SIG-M5 (cell line): Measurements from ENCODE around the gene THSD7B.

Source experiments
- DNase-seq: peaks from one replicate; lab custom pipeline; 2025; lab: John Stamatoyannopoulos, UW

Gene THSD7B

DNA sequence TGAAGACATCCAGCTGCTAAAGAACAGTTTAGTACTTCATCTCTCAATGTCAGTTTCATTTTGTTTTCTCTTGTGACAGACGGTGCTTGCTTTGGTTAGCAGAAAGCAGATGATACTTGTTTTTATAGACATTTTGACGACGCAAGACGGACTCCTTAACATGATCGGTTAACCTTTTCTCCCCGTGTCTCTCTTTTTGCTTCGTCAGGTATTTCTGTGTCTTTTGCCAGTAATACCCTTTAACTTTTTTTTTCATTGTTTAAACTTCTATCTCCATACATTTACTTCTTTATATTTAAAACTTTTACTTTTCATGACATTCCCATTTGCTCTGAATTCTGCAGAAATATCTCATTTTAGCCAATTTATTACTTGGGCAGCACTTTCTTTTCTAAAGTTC, 57.9 kb downstream of the THSD7B start:
- no peak for DNase-seq

DNA sequence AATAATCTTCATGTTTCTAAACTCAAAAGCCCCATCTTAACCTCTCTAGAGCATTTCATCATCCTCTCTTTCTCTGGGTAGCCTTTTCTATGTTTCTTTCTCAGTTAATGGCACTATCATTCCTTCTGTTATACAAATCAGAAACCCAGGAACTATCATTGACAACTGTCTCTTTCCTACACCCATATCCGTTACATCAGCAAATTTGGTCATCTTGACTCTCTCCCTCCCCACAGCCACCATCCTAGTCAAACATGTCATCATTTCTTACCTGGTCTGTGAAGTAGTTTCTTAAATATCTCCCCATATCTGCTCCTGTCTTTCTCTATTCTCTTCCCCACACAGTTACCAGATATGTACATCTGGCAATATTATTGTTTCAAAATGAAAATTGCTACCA, 62.8 kb downstream of the THSD7B start:
- no peak for DNase-seq

DNA sequence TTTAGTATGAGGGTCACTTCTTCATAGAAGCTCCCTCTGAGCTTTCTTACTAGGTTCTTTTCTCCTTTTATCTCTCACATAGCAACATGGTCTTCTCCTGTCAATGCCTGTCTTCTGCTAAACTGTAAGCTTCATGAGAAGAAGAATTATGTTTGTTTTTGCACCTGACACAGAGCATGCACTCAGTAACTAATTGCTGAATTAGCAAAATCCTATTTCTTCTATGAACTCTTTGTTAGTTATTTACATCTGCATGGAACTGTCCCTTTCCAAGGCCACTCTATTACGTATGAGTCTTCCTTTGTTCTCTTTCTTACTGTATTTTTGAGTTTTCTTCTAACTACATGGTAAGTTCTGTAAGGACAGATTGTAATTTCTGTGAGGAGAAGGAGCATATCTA, 63.4 kb downstream of the THSD7B start:
- no peak for DNase-seq

DNA sequence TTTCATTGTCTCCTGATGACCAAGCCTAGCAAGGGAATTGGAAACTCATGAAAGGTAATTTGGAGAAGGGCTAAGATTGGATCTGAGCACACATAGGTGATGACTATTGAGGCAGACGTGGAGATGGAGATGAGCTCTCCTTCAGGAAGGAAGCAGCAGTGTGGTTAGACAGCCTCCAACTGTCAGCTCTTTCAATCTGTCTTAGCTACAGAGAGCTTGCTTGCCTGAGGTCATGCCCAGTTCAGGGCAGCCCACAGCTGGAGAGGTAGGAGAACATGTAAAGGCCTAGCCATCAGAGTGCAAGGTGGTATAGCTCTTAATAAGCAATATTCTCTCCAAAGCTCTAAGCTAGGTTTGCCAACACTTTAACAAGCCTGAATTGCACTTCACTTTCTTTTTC, 79.2 kb downstream of the THSD7B start:
- DNase-seq: no peak

DNA sequence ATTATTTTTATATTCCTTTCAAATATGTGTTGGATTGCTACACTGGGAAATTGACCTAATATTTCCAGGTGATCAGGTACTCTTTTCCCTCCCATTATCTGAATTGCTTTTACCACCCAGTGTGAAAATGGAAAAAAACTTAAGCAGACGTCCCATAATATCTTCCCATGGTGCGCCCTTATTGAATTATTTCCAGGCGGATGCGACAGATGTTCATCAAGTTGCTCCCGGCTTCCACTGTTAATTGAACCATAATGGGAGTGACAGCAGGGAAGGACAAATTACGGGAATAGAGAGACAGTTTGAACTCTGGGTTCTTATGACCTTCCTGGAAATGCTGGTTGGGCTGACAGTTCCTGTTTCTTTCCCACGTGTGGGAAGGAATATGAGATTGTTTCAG, 93.3 kb downstream of the THSD7B start:
- DNase-seq: no peak

DNA sequence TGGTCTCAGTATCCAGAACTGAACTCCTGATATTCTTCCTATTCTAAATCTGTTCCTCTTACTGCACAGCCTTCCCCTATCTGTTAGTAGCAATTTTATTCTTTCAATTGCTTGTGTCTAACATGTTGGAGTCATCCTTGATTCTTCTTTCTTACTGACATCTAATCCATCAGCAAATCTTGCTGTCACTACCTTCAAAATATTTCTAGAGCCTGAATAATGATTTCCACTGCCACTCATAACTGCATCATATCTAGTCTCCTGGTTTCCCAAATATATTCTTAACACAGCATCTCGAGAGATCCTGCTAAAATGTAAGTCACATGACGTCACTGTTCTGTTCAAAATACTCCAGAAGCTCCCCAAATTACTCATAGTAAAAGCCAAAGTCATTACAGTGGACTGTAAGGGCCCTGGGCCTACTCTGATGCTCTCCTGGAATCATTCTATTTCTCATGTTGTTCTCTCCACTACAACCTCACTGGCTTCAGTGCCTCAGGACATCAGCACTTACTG, 95.2 kb downstream of the THSD7B start:
- DNase-seq: no peak

DNA sequence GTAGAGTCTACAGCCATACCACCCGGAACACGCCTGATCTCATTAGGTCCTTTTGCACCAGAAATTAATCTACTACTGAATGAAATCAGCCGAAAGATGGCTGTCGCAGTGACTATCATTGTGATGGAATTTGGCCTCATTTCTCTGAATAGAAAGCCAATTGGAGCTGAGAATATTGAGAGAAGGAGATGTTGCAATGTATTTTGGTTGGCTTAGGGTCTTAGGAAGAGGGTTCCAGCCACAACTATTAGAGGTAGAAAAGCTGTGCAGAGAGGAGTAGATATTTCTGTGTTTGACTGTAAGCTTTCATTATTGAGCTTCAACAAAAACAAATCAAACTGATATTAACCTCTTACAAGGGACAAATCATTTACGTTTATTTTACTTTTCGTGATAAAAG, 98.1 kb downstream of the THSD7B start:
- DNase-seq: no peak

DNA sequence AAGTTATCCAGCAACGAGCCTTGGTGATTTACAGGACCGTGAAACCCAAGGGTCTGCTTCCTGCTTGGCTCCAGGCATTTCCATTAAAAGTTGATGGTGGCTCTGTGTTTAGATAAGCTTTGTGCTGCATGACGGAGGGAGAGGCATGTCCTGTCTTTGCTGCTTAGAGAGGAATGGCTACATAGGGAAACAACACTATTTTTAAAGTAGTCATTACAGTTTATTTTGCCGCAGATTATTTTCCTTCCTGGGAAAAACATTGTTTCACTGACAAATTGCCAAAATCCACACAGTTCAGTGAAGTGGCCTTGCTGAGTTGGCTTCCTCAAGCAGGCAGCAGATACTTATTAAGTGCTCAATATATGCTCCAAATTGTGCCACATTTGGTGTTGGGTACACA, 98.5 kb downstream of the THSD7B start:
- DNase-seq: no peak

DNA sequence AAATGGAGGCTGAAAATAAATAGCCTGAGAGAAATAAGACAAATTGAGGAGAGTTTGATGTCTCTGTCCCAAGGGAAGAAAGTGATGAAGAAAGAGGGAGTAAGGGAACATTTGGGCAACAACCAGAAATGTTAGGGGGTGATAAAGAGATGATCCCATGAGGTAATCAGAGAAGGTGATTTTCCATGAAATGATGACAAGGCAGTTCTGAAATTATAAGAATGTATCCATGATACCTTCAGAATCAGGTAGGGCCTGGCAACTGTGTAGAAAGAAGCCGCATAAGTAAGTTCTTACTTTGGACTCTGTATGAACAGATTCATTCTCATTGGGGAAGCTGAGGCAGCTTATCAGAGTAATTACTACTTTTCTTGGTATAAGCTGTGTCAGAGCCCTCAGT, 106.1 kb downstream of the THSD7B start:
- no peak for DNase-seq

DNA sequence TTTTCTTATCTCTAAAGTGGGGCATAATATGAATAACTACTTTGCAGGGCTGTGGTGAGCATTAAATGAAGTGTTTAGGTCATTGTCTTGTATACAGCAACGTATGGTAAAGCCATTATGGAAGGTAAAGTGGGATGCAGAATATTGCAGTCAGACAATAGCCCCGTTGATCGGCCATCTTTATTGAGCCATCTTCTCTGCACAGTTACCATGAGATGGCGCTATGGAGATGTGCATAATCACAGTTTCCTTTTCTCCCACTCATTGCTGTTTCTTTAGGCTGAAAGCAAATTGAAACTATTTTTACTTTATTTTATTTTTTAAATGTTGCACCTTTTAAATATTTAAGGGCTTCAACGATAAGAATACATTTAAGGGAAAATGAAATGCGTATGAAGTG, 108.9 kb downstream of the THSD7B start:
- DNase-seq: no peak

DNA sequence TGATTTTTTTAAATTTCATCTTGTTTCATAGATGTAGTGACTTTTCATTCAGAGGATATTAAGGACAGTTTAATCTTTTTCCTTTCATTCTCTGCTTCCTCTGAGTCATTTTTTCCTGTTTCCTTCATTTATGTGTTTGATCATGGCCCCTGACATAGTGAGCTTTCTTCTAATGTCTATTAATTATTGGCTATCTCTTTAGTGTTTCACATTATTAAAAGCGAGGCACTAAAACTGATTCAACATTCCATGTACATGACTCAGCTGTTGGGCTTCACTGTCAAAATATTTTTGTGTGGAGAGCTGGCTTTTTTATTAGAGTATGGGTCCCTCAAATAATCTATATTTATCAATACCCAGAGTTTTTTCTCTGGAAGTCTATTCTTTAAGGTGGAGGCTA, 125.8 kb downstream of the THSD7B start:
- no peak for DNase-seq

DNA sequence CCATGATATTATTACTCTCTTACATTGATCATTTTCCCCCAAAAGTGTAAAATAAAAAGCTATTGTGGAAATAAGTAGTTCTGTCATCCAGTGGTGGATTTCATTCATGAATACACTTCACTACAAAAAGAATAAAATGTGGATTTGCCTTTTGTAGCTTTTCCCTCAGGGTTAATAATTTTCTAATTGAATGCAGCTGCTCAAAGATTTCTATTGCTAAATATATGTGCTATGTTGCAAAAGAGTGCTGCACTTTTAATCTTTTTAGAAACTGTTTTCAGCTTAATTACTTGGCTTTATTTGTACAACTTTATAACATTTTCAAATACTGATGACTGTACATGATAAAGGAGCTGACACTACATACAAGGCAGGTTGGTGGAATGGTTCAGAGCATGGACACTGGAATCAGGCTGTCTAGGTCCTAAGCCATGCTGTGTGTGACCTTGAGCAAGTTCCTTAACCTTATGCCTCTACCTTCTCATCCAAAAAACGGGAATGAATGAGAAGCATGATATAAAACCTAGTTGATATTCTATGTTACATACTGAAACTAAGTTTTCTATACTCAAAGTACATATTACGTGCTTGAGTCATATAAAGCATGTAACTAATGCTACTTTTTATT, 128.8 kb downstream of the THSD7B start:
- no peak for DNase-seq

DNA sequence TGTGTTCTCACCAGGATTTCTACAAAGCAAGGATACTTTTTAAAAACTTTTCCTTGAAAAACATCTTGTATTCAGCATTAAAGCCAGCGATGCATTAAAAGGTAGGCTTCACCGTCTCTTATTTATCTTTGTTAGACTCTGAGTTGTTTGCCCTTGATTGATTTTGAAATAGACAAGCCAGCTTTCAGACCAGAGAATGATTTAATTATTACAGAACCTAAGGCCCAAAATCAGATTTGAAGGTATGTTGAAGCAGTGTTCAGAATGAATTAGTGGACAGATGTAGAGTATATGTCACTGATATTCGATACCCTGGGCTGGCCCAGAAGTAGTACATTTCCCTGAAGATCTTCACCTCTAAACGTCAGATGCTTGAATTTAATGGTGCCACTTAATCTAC, 136.4 kb downstream of the THSD7B start:
- no peak for DNase-seq

DNA sequence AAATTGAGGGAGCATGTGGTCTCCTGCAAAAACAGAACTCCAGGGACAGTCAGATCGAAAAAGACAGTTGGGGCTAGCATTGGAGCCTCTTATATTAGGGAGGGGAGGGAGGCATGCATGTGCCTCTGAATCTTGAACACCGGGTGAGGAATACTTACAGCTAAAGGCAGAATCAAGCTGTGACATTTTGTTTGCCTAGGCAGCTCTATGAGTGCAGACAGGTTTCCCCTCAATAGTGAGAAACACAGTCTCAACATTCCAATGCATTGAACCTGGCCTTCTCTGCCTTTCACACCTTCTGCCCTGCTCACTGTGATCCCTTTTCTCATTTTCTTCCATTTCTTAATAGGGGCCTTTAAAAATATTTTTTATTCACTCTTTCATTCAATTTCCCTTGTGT, 140.4 kb downstream of the THSD7B start:
- DNase-seq: no peak

DNA sequence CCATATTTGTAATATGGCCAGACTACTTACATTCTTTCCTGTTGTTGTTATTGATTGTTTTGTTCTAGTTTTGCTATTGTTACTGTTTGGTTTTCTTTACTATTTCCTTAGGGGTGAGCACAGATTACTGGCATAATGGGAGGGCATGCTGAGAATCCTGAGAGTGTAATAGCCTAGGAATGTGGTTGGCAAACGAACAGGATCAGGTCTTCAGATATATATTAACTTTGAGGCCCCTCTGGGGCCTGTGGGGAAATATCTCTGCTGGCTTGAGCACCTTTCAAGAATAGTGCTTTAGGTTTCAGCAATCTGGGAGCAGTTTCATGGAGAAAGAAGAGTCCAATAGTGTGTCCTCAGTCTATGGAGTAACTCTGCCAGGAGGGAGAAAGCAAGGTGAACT, 144.4 kb downstream of the THSD7B start:
- no peak for DNase-seq

DNA sequence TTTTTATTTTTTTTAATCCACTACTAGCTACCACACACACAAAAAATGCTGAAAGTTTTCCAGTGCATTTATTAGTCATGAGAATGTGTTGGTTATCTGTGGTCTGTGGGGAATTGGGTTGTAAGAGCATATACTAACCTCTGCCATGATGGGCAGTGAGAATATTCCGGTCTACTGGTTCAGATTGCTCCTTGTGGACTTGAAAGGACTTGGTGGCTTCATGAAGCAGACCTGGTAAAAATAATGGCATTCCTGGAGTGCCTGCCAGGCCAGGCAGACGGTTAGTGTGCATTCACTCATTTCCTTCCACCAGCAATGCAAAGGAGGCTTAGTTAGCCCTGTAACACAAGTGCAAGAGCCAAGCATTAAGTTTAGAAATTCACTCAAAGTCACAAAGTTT, 150.8 kb downstream of the THSD7B start:
- DNase-seq: no peak

DNA sequence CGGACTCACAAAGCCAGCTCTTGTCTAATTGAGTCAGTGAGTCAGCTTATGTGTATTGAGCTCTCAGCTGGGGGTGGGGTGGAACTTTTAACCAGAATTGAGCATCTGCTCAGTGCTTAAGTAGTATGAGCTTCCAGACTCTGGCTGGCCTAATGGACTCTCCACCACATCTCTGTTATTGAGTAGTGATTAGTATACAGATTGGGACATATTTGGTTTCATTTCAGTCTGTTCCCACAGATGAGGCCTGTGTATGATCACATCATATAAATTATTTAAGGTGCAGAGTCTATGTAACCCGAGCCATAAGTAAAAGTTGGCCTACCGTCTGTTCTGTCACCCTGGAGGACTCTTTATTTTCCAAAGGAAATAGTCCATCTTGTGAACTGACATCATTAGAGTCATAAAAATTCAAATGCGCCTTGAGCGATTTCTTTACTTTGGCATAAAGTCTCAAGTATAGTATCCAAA, 152.1 kb downstream of the THSD7B start:
- DNase-seq: no peak

DNA sequence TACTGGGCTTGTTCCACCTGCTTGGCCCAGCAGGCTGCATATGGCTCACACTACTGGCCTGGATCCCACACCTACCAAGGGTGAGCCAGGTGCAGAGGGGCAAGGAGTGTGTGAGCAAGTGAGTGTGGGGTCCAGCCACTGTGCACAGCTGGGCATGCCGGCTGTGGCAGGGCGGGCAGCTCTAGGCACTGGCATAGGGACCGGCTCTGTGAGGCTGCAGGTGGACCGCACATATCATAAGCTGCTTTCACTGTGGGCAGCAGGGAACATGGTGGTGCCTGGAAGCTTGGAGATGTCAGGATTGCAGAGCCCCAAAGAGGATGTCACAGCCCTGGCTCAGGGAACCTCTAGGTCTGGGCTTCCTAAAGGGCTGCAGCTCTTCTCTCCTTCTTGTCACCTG, 154.3 kb downstream of the THSD7B start:
- no peak for DNase-seq

DNA sequence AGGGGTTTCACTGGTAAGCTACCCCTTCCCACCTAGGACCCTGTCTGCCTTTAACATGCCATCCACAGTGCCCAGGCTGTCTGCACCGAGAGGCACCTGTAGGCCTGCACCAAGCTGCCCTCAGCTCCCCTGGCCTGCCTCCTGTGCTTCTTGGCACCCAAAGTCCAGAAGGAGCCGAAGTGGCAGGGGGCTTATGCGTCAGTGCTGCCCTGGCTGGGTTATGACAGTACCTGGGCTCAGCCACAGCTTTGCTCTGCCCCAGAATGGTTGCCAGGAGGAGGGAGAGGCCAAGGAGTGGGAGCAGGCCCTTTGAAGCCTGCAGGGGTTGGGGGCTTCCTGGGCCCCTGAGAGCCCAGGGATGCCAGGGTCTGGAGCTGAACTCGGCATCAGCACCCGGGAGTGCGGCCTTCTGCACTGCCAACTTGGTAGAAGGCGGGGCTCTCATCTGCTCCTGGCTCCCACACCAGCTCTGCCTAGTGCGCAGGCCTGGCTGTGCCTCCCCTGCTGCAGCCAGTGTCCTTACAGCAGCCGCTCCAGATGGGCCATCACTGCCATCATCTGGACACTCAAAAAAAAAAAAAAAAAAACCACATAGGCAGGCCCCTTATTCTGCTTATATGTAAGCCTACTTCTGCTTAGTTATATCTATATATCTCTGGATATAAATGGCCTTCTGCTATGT, 155.4 kb downstream of the THSD7B start:
- no peak for DNase-seq

DNA sequence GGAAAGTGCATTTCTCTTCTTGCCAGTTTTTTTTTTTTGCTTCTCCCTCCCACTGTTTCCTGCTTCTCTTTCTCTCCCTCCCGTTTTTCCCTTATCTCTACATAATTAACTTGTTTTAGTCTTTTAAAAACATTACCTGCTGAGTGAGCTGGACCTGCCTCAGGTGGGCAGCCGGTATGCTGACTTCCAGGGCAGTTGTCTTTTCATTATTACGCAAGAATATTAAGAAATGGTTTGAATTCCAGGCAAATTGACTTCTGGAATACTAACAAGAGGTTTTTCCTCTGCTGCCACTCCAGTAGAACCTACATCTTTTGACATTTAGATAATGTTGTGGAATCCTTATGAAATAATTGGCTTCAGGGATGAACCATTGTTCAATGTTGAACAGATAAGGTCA, 161.8 kb downstream of the THSD7B start:
- no peak for DNase-seq

DNA sequence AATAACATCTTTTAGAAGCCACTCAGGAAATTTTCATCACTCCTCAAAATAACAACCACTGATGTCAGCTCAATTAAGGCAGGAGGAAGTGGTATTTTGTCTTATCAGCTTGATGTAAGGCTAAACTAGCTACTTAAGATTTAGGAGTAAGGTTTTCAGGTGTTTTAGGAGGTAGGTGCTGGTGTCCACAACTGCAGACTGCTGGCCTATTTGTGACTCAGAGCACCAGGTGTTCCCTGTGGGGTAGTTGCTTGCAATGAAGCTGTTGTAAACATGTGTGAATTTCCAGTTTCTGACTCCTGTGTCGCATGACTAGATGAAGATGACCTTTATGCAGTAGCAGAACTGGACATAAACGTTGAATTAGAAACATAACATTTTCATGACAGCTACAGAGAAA, 164.2 kb downstream of the THSD7B start:
- no peak for DNase-seq

DNA sequence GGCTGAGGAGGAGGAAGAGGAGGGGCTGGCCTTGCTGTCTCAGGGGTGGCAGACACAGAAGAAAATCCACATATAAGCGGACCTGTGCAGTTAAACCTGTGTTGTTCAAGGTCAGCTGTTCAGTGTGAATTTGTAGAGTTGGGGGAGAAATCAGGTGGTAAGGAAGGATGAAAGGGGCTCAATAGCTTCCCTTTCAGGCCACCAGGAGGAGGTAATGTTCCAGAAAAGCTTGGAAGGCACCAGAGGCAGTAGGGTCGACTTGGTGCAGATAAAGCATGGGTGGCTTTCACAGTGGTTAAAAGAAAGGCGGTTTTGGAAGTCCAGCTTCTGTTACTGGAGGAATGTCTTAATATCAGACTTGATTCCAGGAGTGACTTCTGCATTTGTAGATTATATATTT, 167.4 kb downstream of the THSD7B start:
- no peak for DNase-seq

DNA sequence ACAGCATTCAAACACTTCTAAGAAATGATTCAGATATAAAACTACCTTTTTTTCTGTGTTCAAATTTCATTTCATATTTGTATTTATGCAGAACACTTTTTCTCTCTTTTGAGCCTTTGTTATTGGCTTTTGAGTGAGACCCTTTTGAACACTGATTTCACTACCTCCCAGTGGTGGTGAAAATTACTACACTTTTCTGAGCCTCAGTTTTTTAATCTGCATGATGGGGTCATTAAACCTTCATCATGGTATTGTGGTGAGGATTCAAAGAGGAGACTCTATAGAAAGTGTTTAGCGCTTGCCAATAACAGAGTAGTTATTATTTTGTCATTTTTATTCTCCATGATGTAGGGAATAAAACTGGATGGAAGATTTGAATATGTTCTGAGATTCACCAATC, 169.8 kb downstream of the THSD7B start:
- DNase-seq: no peak

DNA sequence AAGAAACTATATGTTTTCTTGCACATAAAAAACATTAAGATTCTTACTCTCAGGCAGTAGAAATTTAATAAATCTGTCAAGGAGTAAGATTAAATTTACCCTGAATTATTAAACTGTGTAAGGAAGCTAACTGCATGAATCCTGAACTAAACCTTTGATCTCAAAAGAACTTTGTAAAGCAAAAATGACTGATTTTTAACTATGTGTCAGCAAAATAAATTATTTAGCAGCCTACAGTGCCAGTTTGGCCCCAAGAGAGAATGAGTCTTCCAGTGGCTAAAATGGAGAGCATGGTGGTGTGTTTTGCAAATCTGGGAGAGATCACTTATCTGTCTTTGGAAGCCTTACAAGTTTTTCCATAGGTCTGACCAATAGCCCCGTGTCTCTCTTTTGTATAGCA, 190.7 kb downstream of the THSD7B start:
- no peak for DNase-seq
